ENCODE results near the gene YBX1. TPM values are rescaled to one million over a fixed set of nuclear protein-coding genes. Genes with fewer than 3 reads are reported as not detected.

Gene YBX1
- total RNA-seq, 6 experiments from 2014 or later = 144 to 325 (median 207) TPM

DNA sequence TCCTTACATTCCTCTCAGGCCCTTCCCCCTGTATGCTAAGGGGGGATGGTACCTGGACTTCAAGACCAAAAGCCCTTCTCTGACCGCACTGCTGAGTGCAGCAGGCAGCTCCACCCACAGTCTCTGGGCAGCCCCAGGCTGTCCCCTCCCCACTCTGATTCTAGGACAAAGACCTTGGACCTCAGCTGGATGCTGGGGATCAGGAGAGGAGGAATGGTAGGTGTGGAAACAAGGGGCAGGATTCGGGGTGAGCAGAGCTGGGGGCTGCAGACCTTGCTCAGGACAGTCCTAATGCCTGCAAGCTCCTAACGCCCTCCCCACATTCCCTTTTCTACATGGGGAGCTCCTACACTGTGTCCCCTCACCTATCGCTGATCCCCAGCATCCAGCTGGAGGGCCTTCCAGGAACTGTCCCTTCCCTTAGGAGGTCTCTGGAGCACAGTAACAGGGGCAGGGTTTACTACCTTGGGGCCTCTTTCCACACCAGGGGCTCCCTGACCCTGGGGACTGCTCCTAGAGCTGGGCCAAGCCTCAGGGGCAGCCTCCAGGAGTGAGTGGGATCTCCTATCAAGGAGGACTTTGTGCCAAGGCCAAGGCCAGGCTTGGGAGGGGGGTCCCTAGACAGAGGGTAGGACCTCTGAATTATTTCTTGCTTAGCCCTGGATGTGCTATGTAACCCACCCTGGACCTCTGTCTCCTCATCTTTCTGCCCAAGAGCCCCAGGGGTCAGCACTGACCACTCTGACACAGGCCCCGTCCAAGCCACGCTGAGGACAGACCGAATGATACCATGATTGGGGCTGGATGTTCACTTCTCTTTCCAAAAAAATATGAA is 52.2 kb downstream of the YBX1 start:
- intact Hi-C loops (cut with DNase I) = no loop called here
- Histone ChIP-seq H3K4me3 (no peak overlapping the region), H3K36me3 (no peaks in the 10 kb centered on the region), H3K9me3 (no peaks in the 10 kb centered on the region), H3K27ac (no peak overlapping the region), H3K4me1 (peaks cover 0 to 7% (median 0%) of the 10 kb centered on the region in 4 donors), H3K27me3 (no peaks in the 10 kb centered on the region)
- no peak for ATAC-seq
- TF ChIP-seq CTCF (IDR thresholded peaks at IDR 0.05) (no peak), POLR2A (IDR thresholded peaks at IDR 0.05) (no peak)
- WGBS (ENCODE audit: insufficient coverage, low coverage, low lambda C conversion rate, missing lambda C conversion rate) = 100% methylated on average over 2 of the region's 7 CpGs
- no peak for DNase-seq

DNA sequence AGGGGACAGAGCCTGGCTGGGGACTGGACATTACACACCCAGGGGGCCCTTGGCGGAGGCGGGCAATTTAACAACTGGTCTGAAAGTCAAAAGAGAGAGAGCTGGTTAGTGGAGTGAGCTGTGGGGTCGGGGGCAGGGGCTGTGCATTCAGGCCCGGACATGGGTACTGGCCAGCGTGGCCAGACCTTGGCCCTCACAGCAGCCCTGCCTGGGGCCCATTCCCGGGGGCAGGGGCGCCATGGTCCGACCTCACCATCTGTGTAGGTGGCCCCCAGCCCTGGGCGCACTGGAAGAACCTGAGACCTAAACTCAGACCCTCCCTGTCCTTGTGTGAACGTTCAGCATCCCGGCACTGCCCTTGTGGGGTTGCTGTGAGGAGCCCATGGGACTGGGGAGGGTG is 52.8 kb downstream of the YBX1 start:
- no peaks in the 10 kb centered on the region for H3K9me3 ChIP-seq
- intact Hi-C loops (cut with DNase I) = no loop called here
- peaks cover 0 to 10% (median 0%) of the 10 kb centered on the region in 4 donors for H3K4me1 ChIP-seq
- no peak overlapping the region for H3K4me3 ChIP-seq
- ATAC-seq (no peak), DNase-seq (no peak)
- no peak for TF ChIP-seq POLR2A (IDR thresholded peaks at IDR 0.05)
- no peak for TF ChIP-seq CTCF (IDR thresholded peaks at IDR 0.05)
- no peak overlapping the region for H3K27ac ChIP-seq
- H3K27me3 ChIP-seq = no peaks in the 10 kb centered on the region
- no peaks in the 10 kb centered on the region for H3K36me3 ChIP-seq
- whole genome bisulfite sequencing (ENCODE audit: insufficient coverage, low coverage, low lambda C conversion rate, missing lambda C conversion rate) = no CpG with 5 or more reads among the region's 11 CpGs

- Histone ChIP-seq H3K27ac (no peak overlapping the region), H3K4me3 (no peak overlapping the region), H3K9me3 (no peaks in the 10 kb centered on the region), H3K27me3 (no peaks in the 10 kb centered on the region), H3K36me3 (no peaks in the 10 kb centered on the region), H3K4me1 (peaks cover 0 to 13% (median 0%) of the 10 kb centered on the region in 4 donors)
- no peak for ATAC-seq
- no peak for TF ChIP-seq POLR2A (IDR thresholded peaks at IDR 0.05)
- TF ChIP-seq CTCF (IDR thresholded peaks at IDR 0.05) = no peak
- WGBS (ENCODE audit: insufficient coverage, low coverage, low lambda C conversion rate, missing lambda C conversion rate) = no CpG with 5 or more reads among the region's 14 CpGs
- no peak for DNase-seq
- intact Hi-C loops (cut with DNase I) = no loop called here
Observed at GRCh38 chr1:42735477-42736105, 53.4 kb downstream of the YBX1 start.

DNA sequence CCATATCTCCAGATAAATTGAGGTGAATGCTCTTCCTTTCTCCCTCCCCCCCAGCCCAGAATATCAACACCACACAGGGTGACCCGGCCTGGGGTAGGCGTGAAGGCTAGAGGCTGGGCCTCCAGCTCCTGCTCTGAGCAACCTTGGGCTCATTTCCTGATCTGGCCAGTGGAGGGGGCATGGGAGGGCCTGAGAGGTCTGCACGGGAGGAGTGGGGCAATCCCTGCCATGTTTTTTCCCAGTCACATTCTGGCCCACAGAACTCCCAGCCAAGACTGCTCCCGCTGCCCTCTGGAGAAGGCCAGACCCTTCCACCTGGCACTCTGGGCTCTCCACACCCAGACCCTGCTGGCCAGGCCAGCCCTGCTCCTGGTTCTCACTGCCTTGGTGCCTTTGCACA is 53.9 kb downstream of the YBX1 start:
- Histone ChIP-seq H3K9me3 (no peaks in the 10 kb centered on the region), H3K36me3 (no peaks in the 10 kb centered on the region), H3K27me3 (no peaks in the 10 kb centered on the region), H3K4me3 (no peak overlapping the region), H3K4me1 (peaks cover 0 to 13% (median 0%) of the 10 kb centered on the region in 4 donors), H3K27ac (no peak overlapping the region)
- ATAC-seq (peak in 3 of 4 donors; percentile 18 to 41 (median 20)), DNase-seq (peak in 1 of 3 donors; percentile 23)
- intact Hi-C loops (cut with DNase I) = no loop called here
- 13% methylated on average over 1 of the region's 4 CpGs for WGBS (ENCODE audit: insufficient coverage, low coverage, low lambda C conversion rate, missing lambda C conversion rate)
- no peak for TF ChIP-seq CTCF (IDR thresholded peaks at IDR 0.05)
- no peak for TF ChIP-seq POLR2A (IDR thresholded peaks at IDR 0.05)

Data from right lobe of liver (tissue), 6 donors.